Measurements from ENCODE around the gene C5AR1.
"Not testable (repeated sequence)": the region's sequence is repeated elsewhere in the genome, so short reads cannot be mapped to it uniquely, and the experiment has no call there.

Gene C5AR1

GRCh38 chr19:47296036-47296435 lies 13.6 kb upstream of the C5AR1 start:
- peak; percentile 87 for DNase-seq

- DNase-seq = not testable (repeated sequence)
These were observed 8.8 kb upstream of the C5AR1 start for GRCh38 chr19:47300867-47301266.

GRCh38 chr19:47302249-47302648 lies 7.4 kb upstream of the C5AR1 start:
- DNase-seq = no peak

- DNase-seq = no peak
These were observed 5.7 kb upstream of the C5AR1 start for GRCh38 chr19:47303966-47304365.

GRCh38 chr19:47305309-47305751 lies 4.3 kb upstream of the C5AR1 start:
- DNase-seq = peak; percentile 51

GRCh38 chr19:47306303-47306702 lies 3.4 kb upstream of the C5AR1 start:
- no peak for DNase-seq

GRCh38 chr19:47309038-47309437 lies 623 bp upstream of the C5AR1 start:
- DNase-seq = no peak

GRCh38 chr19:47310323-47310722 lies 662 bp downstream of the C5AR1 start:
- DNase-seq = no peak

- DNase-seq = no peak
These were observed 1.2 kb downstream of the C5AR1 start for GRCh38 chr19:47310819-47311218.

- no peak for DNase-seq
These were observed 2.8 kb downstream of the C5AR1 start for GRCh38 chr19:47312366-47313006.

- DNase-seq = no peak
These were observed 4.2 kb downstream of the C5AR1 start for GRCh38 chr19:47313754-47314295.

- DNase-seq = peak; percentile 14
These were observed 5.6 kb downstream of the C5AR1 start for GRCh38 chr19:47315125-47315821.

- no peak for DNase-seq
These were observed 6.9 kb downstream of the C5AR1 start for GRCh38 chr19:47316513-47316912.

GRCh38 chr19:47319923-47320871 lies 10.5 kb downstream of the C5AR1 start:
- DNase-seq = no peak

- DNase-seq = no peak
These were observed 12.0 kb downstream of the C5AR1 start for GRCh38 chr19:47321630-47322029.

GRCh38 chr19:47322058-47322457 lies 12.4 kb downstream of the C5AR1 start:
- DNase-seq = no peak

- DNase-seq = no peak
These were observed 13.7 kb downstream of the C5AR1 start for GRCh38 chr19:47323409-47323808.

- no peak for DNase-seq
These were observed 14.2 kb downstream of the C5AR1 start for GRCh38 chr19:47323872-47324271.

GRCh38 chr19:47324502-47324901 lies 14.8 kb downstream of the C5AR1 start:
- DNase-seq = no peak

- no peak for DNase-seq
These were observed 20.8 kb downstream of the C5AR1 start for GRCh38 chr19:47330466-47330869.

- DNase-seq = no peak
These were observed 21.8 kb downstream of the C5AR1 start for GRCh38 chr19:47331490-47331889.

GRCh38 chr19:47331931-47332547 lies 22.4 kb downstream of the C5AR1 start, which contains the start of gene C5AR2:
C5AR2 (plus strand) TSS chr19:47332175; CDS start chr19:47340800, 8,625 bp downstream.
- DNase-seq = no peak
